Endothelial cell of umbilical vein (primary cell): Measurements from ENCODE around the gene TRDMT1. TPM values are rescaled to one million over a fixed set of nuclear protein-coding genes. Genes with fewer than 3 reads are reported as not detected.

Experiments
- BruUV-seq: library from RNA; stranded (reverse); fragments of 400-500 nt; replicated peaks from 2 replicates; lab custom pipeline; 2021; lab: Mats Ljungman, UMichigan
- CTCF ChIA-PET: fragments of 300-600, 350-600 bp; sonication (Branson Sonifier 250); formaldehyde crosslinking; loops from one replicate; lab custom pipeline; 2021; ENCODE audit warnings: antibody characterized with exemption, inconsistent platforms; lab: Charles Lee
- POLR2A ChIA-PET: fragments of 300-600, 350-600 bp; sonication (Branson Sonifier 250); formaldehyde crosslinking; loops from one replicate; lab custom pipeline; 2021; ENCODE audit warnings: antibody characterized with exemption, inconsistent platforms; lab: Charles Lee
- DNase-seq: peaks from one replicate; pipeline ENCODE4 v3.0.0-alpha.2; 2011; ENCODE audit warnings: low read depth, low spot score
- FAIRE-seq: peaks from 2 replicates; lab custom pipeline; 2011; peaks lifted over from hg19 to GRCh38; lab: Jason Lieb, UNC
- H2AFZ ChIP-seq: 2 replicates; pipeline ENCODE4 v1.6.0; 2012; ENCODE audit warnings: low read depth, low read length, control low read depth, inconsistent platforms
- H3K27ac ChIP-seq: 2 replicates; pipeline ENCODE4 v1.5.1; 2011; ENCODE audit warnings: low read depth, mild to moderate bottlenecking, control low read depth, low read length, moderate library complexity; ENCODE audit not compliant: insufficient read depth
- H3K27me3 ChIP-seq, 2 experiments: 2 replicates each; pipeline versions ENCODE4 v1.6.0 to v1.6.1; 2011; ENCODE audit warnings: low read length in 2 of 2, mixed read lengths in 1 of 2; ENCODE audit not compliant: control insufficient read depth in 2 of 2, insufficient read depth in 2 of 2
- H3K36me3 ChIP-seq, 2 experiments: 2 replicates in 1 of 2; 3 replicates in 1 of 2; pipeline ENCODE4 v1.5.1; 2011; ENCODE audit warnings: low read length in 2 of 2, mild to moderate bottlenecking in 1 of 2, moderate library complexity in 1 of 2; ENCODE audit not compliant: control insufficient read depth in 2 of 2, insufficient read depth in 2 of 2; ENCODE audit errors: extremely low read depth in 1 of 2
- H3K4me1 ChIP-seq: 3 replicates; pipeline ENCODE4 v1.5.1; 2011; ENCODE audit warnings: mild to moderate bottlenecking, low read length; ENCODE audit not compliant: control insufficient read depth, insufficient read depth; ENCODE audit errors: extremely low read depth
- H3K4me2 ChIP-seq: 2 replicates; pipeline ENCODE4 v1.6.1; 2011; ENCODE audit warnings: low read length, control low read depth, mixed read lengths; ENCODE audit not compliant: insufficient read depth
- H3K4me3 ChIP-seq, 3 experiments: fragments of 200-600 bp in 1 of 3; sonication (generic), shearing (Covaris generic) in 1 of 3; replicated peaks in 1 of 3; 2 replicates each; pipeline ENCODE4 v1.5.1; 2011 to 2016; ENCODE audit warnings: control low read depth in 3 of 3, low read length in 3 of 3, mild to moderate bottlenecking in 2 of 3, inconsistent platforms in 1 of 3, low read depth in 1 of 3, moderate library complexity in 1 of 3; ENCODE audit not compliant: insufficient read depth in 1 of 3
- H3K79me2 ChIP-seq: 2 replicates; pipeline ENCODE4 v1.6.0; 2012; ENCODE audit warnings: low read length, inconsistent platforms; ENCODE audit not compliant: control insufficient read depth, insufficient read depth
- H3K9ac ChIP-seq: replicated peaks from 2 replicates; pipeline ENCODE3; 2011; ENCODE audit warnings: low read length, control low read depth; ENCODE audit not compliant: insufficient read depth; ENCODE audit errors: extremely low read depth
- H3K9me1 ChIP-seq: replicated peaks from 3 replicates; pipeline ENCODE4 v1.6.0; 2011; ENCODE audit warnings: mild to moderate bottlenecking, low read length; ENCODE audit not compliant: control insufficient read depth, insufficient read depth; ENCODE audit errors: extremely low read depth
- H3K9me3 ChIP-seq: replicated peaks from 2 replicates; pipeline ENCODE4 v1.5.1; 2012; ENCODE audit warnings: low read length, inconsistent platforms; ENCODE audit not compliant: control insufficient read depth, insufficient read depth
- H4K20me1 ChIP-seq: replicated peaks from 2 replicates; pipeline ENCODE3; 2011; ENCODE audit warnings: mild to moderate bottlenecking, low read length; ENCODE audit not compliant: control insufficient read depth, insufficient read depth; ENCODE audit errors: extremely low read depth
- CTCF ChIP-seq, 2 donors: IDR thresholded peaks; 1 replicate in 1 of 2; 2 replicates in 1 of 2; pipeline ENCODE4 v1.5.1; 2011; ENCODE audit warnings: low read length in 2 of 2, mild to moderate bottlenecking in 2 of 2, moderate library complexity in 2 of 2, control low read depth in 1 of 2, inconsistent platforms in 1 of 2, low read depth in 1 of 2; ENCODE audit not compliant: insufficient read depth in 1 of 2; ENCODE audit errors: extremely low read depth in 1 of 2
- EZH2 ChIP-seq: IDR thresholded peaks from 2 replicates; pipeline ENCODE4 v1.6.1; 2012; ENCODE audit warnings: borderline replicate concordance, low read depth, mild to moderate bottlenecking, moderate library complexity, low read length, inconsistent platforms; ENCODE audit not compliant: severe bottlenecking
- FOS ChIP-seq: IDR thresholded peaks from 2 replicates; pipeline ENCODE4 v1.6.1; 2011; ENCODE audit warnings: mild to moderate bottlenecking, low read length, moderate library complexity, borderline replicate concordance; ENCODE audit not compliant: insufficient read depth
- GATA2 ChIP-seq: IDR thresholded peaks from 2 replicates; pipeline ENCODE4 v1.7.0; 2011; ENCODE audit warnings: low read depth, mild to moderate bottlenecking, moderate library complexity, mixed read lengths, low read length; ENCODE audit not compliant: insufficient read length, insufficient read depth
- JUN ChIP-seq: IDR thresholded peaks from 2 replicates; pipeline ENCODE4 v1.6.1; 2011; ENCODE audit warnings: borderline replicate concordance, low read depth; ENCODE audit not compliant: insufficient read length, insufficient read depth
- MYC ChIP-seq: IDR thresholded peaks from one replicate; pipeline ENCODE4 v1.6.1; 2011; ENCODE audit warnings: mild to moderate bottlenecking, low read depth, low read length
- POLR2A ChIP-seq: IDR thresholded peaks from 2 replicates; pipeline ENCODE4 v1.6.1; 2012; ENCODE audit warnings: low read depth, mild to moderate bottlenecking, control low read depth, low read length
- POLR2AphosphoS5 ChIP-seq: IDR thresholded peaks from 2 replicates; pipeline ENCODE4 v1.6.1; 2012; ENCODE audit warnings: low read depth, mild to moderate bottlenecking, control low read depth, low read length, moderate library complexity; ENCODE audit not compliant: insufficient read depth
- dilution Hi-C: fragments of 300-500 bp; cut with MboI; formaldehyde crosslinking; loops from one replicate; pipeline ENCODE4 v1.15.0; 2019; ENCODE audit warnings: low sequenced_read_pairs; ENCODE audit not compliant: extremely low pct_ligation_motif_present
- intact Hi-C: fragments of 100-400 bp; cut with micrococcal nuclease; formaldehyde crosslinking; loops from one replicate; pipeline ENCODE4 v1.10.0; 2022
- polyA plus RNA-seq, 4 experiments: library from polyadenylated mRNA; depleted of rRNA in 3 of 4; stranded (reverse) in 3 of 4; unstranded in 1 of 4; fragments of >200 nt; gene quantifications; 2 replicates each; pipeline versions ENCODE4 v1.2.1 to v1.2.3, GENCODE V29; 2011 to 2012; ENCODE audit warnings: missing spikeins in 1 of 4
- total RNA-seq: library from RNA; stranded (reverse); gene quantifications from 2 replicates; pipeline ENCODE4 v1.2.3, GENCODE V29; 2021
- TF ChIP-seq, protein P1 (sequence below): IDR thresholded peaks from 2 replicates; pipeline ENCODE4 v1.6.1; 2011; ENCODE audit not compliant: insufficient read depth, insufficient read length

Gene TRDMT1
- total and polyA plus RNA-seq, 2 donors (not counting 3 experiments of a cell fraction or from before 2014, with no cell fraction given) = 10.0 to 12.3 TPM

DNA sequence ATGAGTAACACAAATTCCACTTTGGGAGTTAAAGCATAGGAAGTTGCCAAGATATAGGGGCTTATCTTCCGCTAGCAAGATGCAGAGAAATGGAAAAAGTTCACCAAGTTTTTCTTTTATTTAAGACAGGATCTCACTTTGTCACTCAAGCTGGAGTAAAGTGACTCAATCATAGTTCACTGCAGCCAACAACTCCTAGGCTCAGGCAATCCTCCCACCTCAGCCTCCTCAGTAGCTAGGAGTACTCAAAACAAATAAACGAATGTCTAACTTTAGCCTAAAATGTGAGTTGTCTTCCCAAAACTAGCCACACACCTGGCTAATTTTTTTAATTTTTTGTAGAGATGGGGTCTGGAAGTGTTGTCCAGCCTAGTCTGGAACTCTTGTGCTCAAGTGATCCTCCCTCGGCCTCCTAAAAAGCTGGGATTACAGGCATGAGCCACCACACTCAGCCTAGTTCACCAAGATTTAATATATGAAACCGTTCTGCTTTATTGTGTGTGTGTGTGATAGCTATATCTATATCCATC, 36.5 kb upstream of the TRDMT1 start:
- H3K4me1 ChIP-seq = peaks cover 26% of the 10 kb centered on the region
- no peak overlapping the region for H2AFZ ChIP-seq
- FAIRE-seq = no peak
- intact Hi-C loops = loop anchor here (2.0 kb wide), 1 partner anchor 241 kb away; no protein-coding TSS in a partner anchor
- H4K20me1 ChIP-seq = peaks cover 15% of the 10 kb centered on the region
- peak; percentile 69 for DNase-seq
- no peak overlapping the region for H3K4me2 ChIP-seq
- TF ChIP-seq JUN = no peak
- TF ChIP-seq POLR2AphosphoS5 = peak; percentile 83
- TF ChIP-seq CTCF (IDR thresholded peaks at IDR 0.05; ENCODE audit: extremely low read depth in 1 of 2, insufficient read depth in 1 of 2, low read depth in 1 of 2, low read length in 2 of 2) = no peak
- H3K4me3 ChIP-seq = no peak overlapping the region
- ChIA-PET POLR2A (interaction anchor here (0.6 to 1.9 kb wide), 4 partner anchors 8 to 286 kb away, joined by 4 to 8 read pairs (median 5); no protein-coding TSS in a partner anchor), CTCF (interaction anchor here (0.9 to 2.3 kb wide), 4 partner anchors 19 to 385 kb away, joined by 3 to 8 read pairs (median 3); no protein-coding TSS in a partner anchor)
- dilution Hi-C loops = no loop called here
- H3K27me3 ChIP-seq = no peaks in the 10 kb centered on the region
- peaks cover 27 to 45% of the 10 kb centered on the region in 2 experiments for H3K36me3 ChIP-seq
- no peak overlapping the region for H3K27ac ChIP-seq
- H3K79me2 ChIP-seq = peaks cover 24% of the 10 kb centered on the region
- BruUV-seq = no TSS peak
- H3K9me1 ChIP-seq = no peaks in the 10 kb centered on the region
- H3K9me3 ChIP-seq = no peaks in the 10 kb centered on the region
- H3K9ac ChIP-seq = no peak overlapping the region

GRCh38 chr10:17237149-17237527, 35.7 kb upstream of the TRDMT1 start:
- ChIA-PET CTCF (interaction anchor here (1.0 to 2.3 kb wide), 3 partner anchors 170 to 384 kb away, joined by 3 to 8 read pairs (median 3); no protein-coding TSS in a partner anchor), POLR2A (interaction anchor here (1.7 to 1.9 kb wide), 3 partner anchors 8 to 285 kb away, joined by 5 to 8 read pairs (median 5); no protein-coding TSS in a partner anchor)
- DNase-seq (no peak), FAIRE-seq (no peak)
- peaks cover 27 to 52% of the 10 kb centered on the region in 2 experiments for H3K36me3 ChIP-seq
- H3K4me1 ChIP-seq = peaks cover 34% of the 10 kb centered on the region
- H3K4me3 ChIP-seq = no peak overlapping the region
- H3K27ac ChIP-seq = no peak overlapping the region
- H3K4me2 ChIP-seq = no peak overlapping the region
- peaks cover 31% of the 10 kb centered on the region for H3K79me2 ChIP-seq
- TF ChIP-seq JUN (no peak), CTCF (IDR thresholded peaks at IDR 0.05; ENCODE audit: extremely low read depth in 1 of 2, insufficient read depth in 1 of 2, low read depth in 1 of 2, low read length in 2 of 2) (no peak), FOS (no peak), POLR2AphosphoS5 (no peak), EZH2 (no peak), POLR2A (no peak), MYC (no peak), GATA2 (no peak)
- TF ChIP-seq, protein P1, sequence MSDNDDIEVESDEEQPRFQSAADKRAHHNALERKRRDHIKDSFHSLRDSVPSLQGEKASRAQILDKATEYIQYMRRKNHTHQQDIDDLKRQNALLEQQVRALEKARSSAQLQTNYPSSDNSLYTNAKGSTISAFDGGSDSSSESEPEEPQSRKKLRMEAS = no peak
- H3K9me1 ChIP-seq = no peaks in the 10 kb centered on the region
- peaks cover 19% of the 10 kb centered on the region for H4K20me1 ChIP-seq
- no peaks in the 10 kb centered on the region for H3K27me3 ChIP-seq
- dilution Hi-C loops (no loop called here), intact Hi-C loops (no loop called here)
- no peak overlapping the region for H2AFZ ChIP-seq
- no peak overlapping the region for H3K9ac ChIP-seq
- no peaks in the 10 kb centered on the region for H3K9me3 ChIP-seq
- no TSS peak for BruUV-seq
